SK-N-SH (cell line): ENCODE results near the gene THADA. TPM values are rescaled to one million over a fixed set of nuclear protein-coding genes. Genes with fewer than 3 reads are reported as not detected.

Experiments used
- CTCF ChIA-PET: fragments of 300-600, 350-600 bp; formaldehyde crosslinking; extraction: SDS; loops from one replicate; lab custom pipeline; 2021; lab: Yijun Ruan, JAX
- POLR2A ChIA-PET: fragments of 350-600 bp; sonication (Branson Sonifier 250); formaldehyde crosslinking; extraction: SDS; loops from one replicate; lab custom pipeline; 2020; ENCODE audit warnings: antibody characterized with exemption, inconsistent platforms; lab: Yijun Ruan, JAX
- DNase-seq: peaks from one replicate; pipeline ENCODE4 v3.0.0; 2012
- H2AFZ ChIP-seq: fragments of 200-600 bp; sonication (generic); 2 replicates; pipeline ENCODE4 v1.8.1; 2016; ENCODE audit warnings: antibody characterized with exemption, mild to moderate bottlenecking, low read depth
- H3F3A ChIP-seq: fragments of 200-600 bp; sonication (generic); replicated peaks from 2 replicates; pipeline ENCODE3; 2016; ENCODE audit warnings: antibody characterized with exemption, mild to moderate bottlenecking; ENCODE audit not compliant: insufficient read depth
- H3K27ac ChIP-seq, 2 experiments: fragments of 200-500 bp in 1 of 2; fragments of 200-600 bp in 1 of 2; sonication (Bioruptor generic) in 1 of 2; sonication (generic), shearing (Covaris generic) in 1 of 2; 2 replicates each; pipeline versions ENCODE4 v1.5.1 to v1.6.1; 2014 to 2016; ENCODE audit warnings: low read depth in 2 of 2, inconsistent platforms in 1 of 2, low read length in 1 of 2, mild to moderate bottlenecking in 1 of 2, mixed read lengths in 1 of 2
- H3K27me3 ChIP-seq: fragments of 200-600 bp; sonication (generic), shearing (Covaris generic); 2 replicates; pipeline ENCODE4 v1.6.1; 2016; ENCODE audit warnings: mixed run types; ENCODE audit not compliant: insufficient read depth
- H3K36me3 ChIP-seq, 2 experiments: fragments of 200-500 bp in 1 of 2; fragments of 200-600 bp in 1 of 2; sonication (Bioruptor generic) in 1 of 2; sonication (generic) in 1 of 2; replicated peaks in 1 of 2; 2 replicates each; pipeline versions ENCODE3 to v1.5.1; 2014 to 2016; ENCODE audit warnings: low read length in 1 of 2, mild to moderate bottlenecking in 1 of 2; ENCODE audit not compliant: insufficient read depth in 2 of 2, control insufficient read depth in 1 of 2
- H3K4me1 ChIP-seq, 2 experiments: fragments of 200-500 bp in 1 of 2; fragments of 200-600 bp in 1 of 2; sonication (Bioruptor generic) in 1 of 2; sonication (generic), shearing (Covaris generic) in 1 of 2; 2 replicates each; pipeline versions ENCODE4 v1.5.1 to v1.6.1; 2014 to 2016; ENCODE audit warnings: low read depth in 1 of 2, low read length in 1 of 2, mixed run types in 1 of 2; ENCODE audit not compliant: insufficient read depth in 2 of 2, control insufficient read depth in 1 of 2
- H3K4me2 ChIP-seq: fragments of 200-600 bp; sonication (generic), shearing (Covaris generic); 2 replicates; pipeline ENCODE4 v1.6.1; 2017; ENCODE audit warnings: mixed run types
- H3K4me3 ChIP-seq, 2 experiments: fragments of 200-500 bp in 1 of 2; fragments of 200-600 bp in 1 of 2; sonication (Bioruptor generic) in 1 of 2; sonication (generic), shearing (Covaris generic) in 1 of 2; 2 replicates each; pipeline versions ENCODE4 v1.5.1 to v1.8.1; 2014 to 2016; ENCODE audit warnings: low read depth in 2 of 2, inconsistent platforms in 1 of 2, low read length in 1 of 2, mild to moderate bottlenecking in 1 of 2, mixed read lengths in 1 of 2, moderate library complexity in 1 of 2
- H3K79me2 ChIP-seq: fragments of 200-600 bp; sonication (generic); 2 replicates; pipeline ENCODE4 v1.8.1; 2017; ENCODE audit warnings: mild to moderate bottlenecking; ENCODE audit not compliant: insufficient read depth
- H3K9ac ChIP-seq: fragments of 200-600 bp; sonication (generic); 2 replicates; pipeline ENCODE4 v1.6.1; 2017; ENCODE audit warnings: mixed run types
- H3K9me2 ChIP-seq: fragments of 200-600 bp; sonication (generic); 2 replicates; pipeline ENCODE4 v1.6.1; 2017; ENCODE audit warnings: mixed run types
- H3K9me3 ChIP-seq: fragments of 200-600 bp; sonication (generic); 2 replicates; pipeline ENCODE4 v1.6.1; 2017; ENCODE audit warnings: mixed run types, mild to moderate bottlenecking, moderate library complexity
- H4K20me1 ChIP-seq: fragments of 200-600 bp; sonication (generic); 2 replicates; pipeline ENCODE4 v1.6.1; 2017; ENCODE audit warnings: mild to moderate bottlenecking, mixed run types; ENCODE audit not compliant: insufficient read depth
- CHD2 ChIP-seq: fragments of 150-350 bp; IDR thresholded peaks from 2 replicates; pipeline ENCODE4 v1.6.1; 2018; ENCODE audit warnings: low read length; ENCODE audit not compliant: partially characterized antibody
- CTCF ChIP-seq: fragments of 200-600 bp; sonication (generic); IDR thresholded peaks from 2 replicates; pipeline ENCODE4 v1.6.1; 2017; ENCODE audit warnings: antibody characterized with exemption, mild to moderate bottlenecking, moderate library complexity
- EP300 ChIP-seq, 2 experiments: IDR thresholded peaks; 2 replicates each; pipeline versions ENCODE4 v1.4.0 to v1.6.1; 2012; ENCODE audit warnings: borderline replicate concordance in 1 of 2, low read depth in 1 of 2, low read length in 1 of 2
- EZH2phosphoT487 ChIP-seq: fragments of 200-600 bp; sonication (generic); IDR thresholded peaks from 2 replicates; pipeline ENCODE4 v1.6.1; 2017; ENCODE audit warnings: low read depth, mixed run types, mild to moderate bottlenecking, antibody characterized with exemption, moderate library complexity, borderline replicate concordance
- FOSL2 ChIP-seq: IDR thresholded peaks from 2 replicates; pipeline ENCODE4 v1.4.0; 2012; ENCODE audit warnings: low read depth, mild to moderate bottlenecking, moderate library complexity, borderline replicate concordance
- FOXJ3 ChIP-seq: sonication (generic); formaldehyde crosslinking; IDR thresholded peaks from 2 replicates; pipeline ENCODE4 v1.5.1; 2020; ENCODE audit warnings: mild to moderate bottlenecking, missing genetic modification reagents
- GABPA ChIP-seq: IDR thresholded peaks from 2 replicates; pipeline ENCODE4 v1.4.0; 2012; ENCODE audit warnings: low read depth, mild to moderate bottlenecking
- GATA2 ChIP-seq: sonication (generic); formaldehyde crosslinking; IDR thresholded peaks from 2 replicates; pipeline ENCODE4 v1.5.0; 2020; ENCODE audit warnings: mild to moderate bottlenecking, missing genetic modification reagents
- JUND ChIP-seq: IDR thresholded peaks from 2 replicates; pipeline ENCODE4 v1.4.0; 2012
- MEF2A ChIP-seq: IDR thresholded peaks from 2 replicates; pipeline ENCODE4 v1.4.0; 2012; ENCODE audit warnings: low read depth, borderline replicate concordance
- NFIC ChIP-seq: IDR thresholded peaks from 2 replicates; pipeline ENCODE4 v1.4.0; 2012; ENCODE audit warnings: borderline replicate concordance
- POLR2AphosphoS5 ChIP-seq: IDR thresholded peaks from 2 replicates; pipeline ENCODE4 v1.6.1; 2012; ENCODE audit warnings: low read depth, low read length
- RXRA ChIP-seq: IDR thresholded peaks from 2 replicates; pipeline ENCODE4 v1.4.0; 2012; ENCODE audit warnings: low read depth, mild to moderate bottlenecking, borderline replicate concordance
- SIN3A ChIP-seq: IDR thresholded peaks from 2 replicates; pipeline ENCODE4 v1.6.1; 2012; ENCODE audit warnings: low read depth, mild to moderate bottlenecking, low read length, moderate library complexity, borderline replicate concordance
- SMC3 ChIP-seq: IDR thresholded peaks from 2 replicates; pipeline ENCODE4 v1.6.1; 2012; ENCODE audit warnings: low read depth, low read length, improper control_type of control experiment
- TAF1 ChIP-seq: IDR thresholded peaks from 2 replicates; pipeline ENCODE4 v1.6.1; 2012; ENCODE audit warnings: low read depth, mild to moderate bottlenecking, low read length, moderate library complexity, borderline replicate concordance
- TCF12 ChIP-seq: IDR thresholded peaks from 2 replicates; pipeline ENCODE4 v1.4.0; 2012
- USF2 ChIP-seq: fragments of 150-350 bp; IDR thresholded peaks from 2 replicates; pipeline ENCODE4 v1.6.1; 2017; ENCODE audit warnings: antibody characterized with exemption, low read length, low read depth, borderline replicate concordance
- ZBTB33 ChIP-seq: IDR thresholded peaks from 2 replicates; pipeline ENCODE4 v1.4.0; 2012; ENCODE audit warnings: low read depth, borderline replicate concordance
- WGBS: methylation state at CpG from one replicate; pipeline ENCODE4 v1.1.6; 2017; ENCODE audit warnings: low lambda C conversion rate; 5-methylcytosine and 5-hydroxymethylcytosine counted together
- polyA plus RNA-seq, 3 experiments: library from polyadenylated mRNA; depleted of rRNA; stranded (reverse); fragments of >200 nt; gene quantifications; 2 replicates each; pipeline ENCODE4 v1.2.3, GENCODE V29; 2012
- TF ChIP-seq, protein P1 (sequence below): fragments of 150-350 bp; IDR thresholded peaks from 2 replicates; pipeline ENCODE4 v1.6.1; 2016; ENCODE audit warnings: mild to moderate bottlenecking, low read depth, low read length
- TF ChIP-seq, protein P2 (sequence below): IDR thresholded peaks from 2 replicates; pipeline ENCODE4 v1.4.0; 2012; ENCODE audit warnings: low read depth

Gene THADA
- polyA plus RNA-seq, 1 of the 3 experiments (the other 2 are of a cell fraction) = 25.6 TPM

- H3F3A ChIP-seq = peaks cover 15% of the 10 kb centered on the region
- no peaks in the 10 kb centered on the region for H3K27me3 ChIP-seq
- H3K4me1 ChIP-seq = peaks cover 14 to 16% of the 10 kb centered on the region in 2 experiments; a peak in 3 of 4 replicates
- WGBS = 63% methylated on average over 2 of the region's 2 CpGs
- no peak for DNase-seq
- H3K9me2 ChIP-seq = no peaks in the 10 kb centered on the region
- ChIA-PET POLR2A (no interaction called here), CTCF (interaction anchor here (0.8 to 3.4 kb wide), 6 partner anchors 10 to 144 kb away, joined by 3 to 19 read pairs (median 8); no protein-coding TSS in a partner anchor)
- peaks cover 0 to 12% of the 10 kb centered on the region in 2 experiments for H3K36me3 ChIP-seq
- H3K27ac ChIP-seq = peak overlapping the region; percentile 2 to 80; a peak in 3 of 4 replicates
- peak overlapping the region; percentile 13; the same call in 1 of the 2 replicates for H3K9ac ChIP-seq
- TF ChIP-seq POLR2AphosphoS5 (no peak), EP300 (IDR thresholded peaks at IDR 0.05; ENCODE audit: borderline replicate concordance in 1 of 2, low read depth in 1 of 2, low read length in 1 of 2) (no peak), SMC3 (no peak), TCF12 (peak; percentile 45), EZH2phosphoT487 (no peak), FOXJ3 (CRISPR knock-in tag) (no peak), SIN3A (no peak), GATA2 (no peak), RXRA (no peak), CTCF (no peak), USF2 (no peak), ZBTB33 (no peak), CHD2 (no peak), JUND (peak; percentile 32), MEF2A (no peak), FOSL2 (peak; percentile 60; the same call in 1 of the 2 replicates), NFIC (peak; percentile 50; the same call in 1 of the 2 replicates), TAF1 (no peak), GABPA (no peak)
- TF ChIP-seq, protein P1, sequence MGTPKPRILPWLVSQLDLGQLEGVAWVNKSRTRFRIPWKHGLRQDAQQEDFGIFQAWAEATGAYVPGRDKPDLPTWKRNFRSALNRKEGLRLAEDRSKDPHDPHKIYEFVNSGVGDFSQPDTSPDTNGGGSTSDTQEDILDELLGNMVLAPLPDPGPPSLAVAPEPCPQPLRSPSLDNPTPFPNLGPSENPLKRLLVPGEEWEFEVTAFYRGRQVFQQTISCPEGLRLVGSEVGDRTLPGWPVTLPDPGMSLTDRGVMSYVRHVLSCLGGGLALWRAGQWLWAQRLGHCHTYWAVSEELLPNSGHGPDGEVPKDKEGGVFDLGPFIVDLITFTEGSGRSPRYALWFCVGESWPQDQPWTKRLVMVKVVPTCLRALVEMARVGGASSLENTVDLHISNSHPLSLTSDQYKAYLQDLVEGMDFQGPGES = no peak
- TF ChIP-seq, protein P2, sequence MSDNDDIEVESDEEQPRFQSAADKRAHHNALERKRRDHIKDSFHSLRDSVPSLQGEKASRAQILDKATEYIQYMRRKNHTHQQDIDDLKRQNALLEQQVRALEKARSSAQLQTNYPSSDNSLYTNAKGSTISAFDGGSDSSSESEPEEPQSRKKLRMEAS = no peak
- no peaks in the 10 kb centered on the region for H3K9me3 ChIP-seq
- no peak overlapping the region for H2AFZ ChIP-seq
- H3K4me3 ChIP-seq = no peak overlapping the region
- H3K79me2 ChIP-seq = no peaks in the 10 kb centered on the region; the same call in 1 of the 2 replicates
- H3K4me2 ChIP-seq = peak overlapping the region; percentile 30
- no peaks in the 10 kb centered on the region for H4K20me1 ChIP-seq
Observed at GRCh38 chr2:43519643-43520221, 76.1 kb downstream of the THADA start.
